ENCODE measurements around the gene GIMAP2.
"Not testable (repeated sequence)": the region's sequence is repeated elsewhere in the genome, so short reads cannot be mapped to it uniquely, and the experiment has no call there.

GIMAP2 gene

DNA sequence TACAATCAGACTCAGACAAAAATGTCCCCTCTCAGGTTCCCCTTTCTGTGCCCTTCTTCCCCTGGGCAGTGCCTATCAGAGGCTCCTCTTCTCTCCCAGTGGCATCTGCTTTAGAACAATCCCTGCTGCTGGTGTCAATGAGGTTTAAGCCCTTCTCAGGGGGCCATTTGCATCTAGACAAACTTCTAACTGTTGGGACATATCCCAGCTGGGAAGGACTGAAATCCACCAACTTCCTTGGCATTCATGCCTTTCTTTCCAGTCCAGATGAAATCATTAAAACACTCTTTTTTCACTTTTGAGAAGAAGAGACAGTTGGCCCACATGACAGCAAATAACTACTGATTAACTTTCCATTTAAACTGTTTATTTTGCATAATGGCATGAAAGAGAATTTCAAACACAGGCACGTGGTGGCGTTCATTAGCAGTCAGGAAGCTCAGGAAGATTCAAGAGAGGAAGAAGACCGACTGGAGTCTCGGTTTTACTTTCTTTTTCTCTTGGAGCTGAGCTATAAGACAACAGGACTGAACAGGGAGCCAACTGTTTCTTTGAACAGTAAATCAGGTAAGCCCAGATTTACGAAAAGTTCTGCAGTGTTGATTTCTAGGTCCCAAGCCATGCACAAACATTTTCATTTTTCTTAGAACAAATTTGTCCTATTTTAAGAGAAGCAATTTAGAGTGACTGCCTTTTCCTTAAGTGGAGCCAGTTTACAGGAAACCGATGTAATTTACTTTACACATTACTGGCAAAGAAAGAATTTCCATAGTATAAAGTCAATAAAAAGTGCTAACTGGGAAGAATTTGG lies at the start of gene GIMAP2:
Gene GIMAP2 (plus strand): TSS at position 488 of the 811 bp plus-strand sequence. CDS start 1,354 bp downstream, outside the sequence.
- no peak for DNase-seq (ENCODE audit: low read depth in 3 of 3)

GRCh38 chr7:150641854-150642253 lies 43.7 kb upstream of the GIMAP2 start:
- DNase-seq (ENCODE audit: low read depth in 3 of 3): no peak

DNA sequence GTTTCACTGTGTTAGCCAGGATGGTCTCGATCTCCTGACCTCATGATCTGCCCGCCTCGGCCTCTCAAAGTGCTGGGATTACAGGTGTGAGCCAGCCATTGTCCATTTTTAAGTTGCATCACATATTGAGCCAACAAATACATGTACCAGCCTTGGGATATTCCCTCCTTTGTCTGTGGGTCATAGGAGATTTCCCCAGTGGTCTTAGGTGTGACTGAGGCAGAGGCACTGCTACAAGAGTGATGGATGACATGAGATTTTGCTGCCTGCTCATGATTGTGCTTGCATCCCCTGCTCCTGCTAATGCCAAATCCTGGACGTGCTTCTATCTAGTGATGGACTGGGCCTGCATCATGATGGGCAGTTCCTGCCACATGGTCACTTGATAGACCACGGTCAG lies 42.6 kb upstream of the GIMAP2 start:
- DNase-seq (ENCODE audit: low read depth in 3 of 3): no peak

DNA sequence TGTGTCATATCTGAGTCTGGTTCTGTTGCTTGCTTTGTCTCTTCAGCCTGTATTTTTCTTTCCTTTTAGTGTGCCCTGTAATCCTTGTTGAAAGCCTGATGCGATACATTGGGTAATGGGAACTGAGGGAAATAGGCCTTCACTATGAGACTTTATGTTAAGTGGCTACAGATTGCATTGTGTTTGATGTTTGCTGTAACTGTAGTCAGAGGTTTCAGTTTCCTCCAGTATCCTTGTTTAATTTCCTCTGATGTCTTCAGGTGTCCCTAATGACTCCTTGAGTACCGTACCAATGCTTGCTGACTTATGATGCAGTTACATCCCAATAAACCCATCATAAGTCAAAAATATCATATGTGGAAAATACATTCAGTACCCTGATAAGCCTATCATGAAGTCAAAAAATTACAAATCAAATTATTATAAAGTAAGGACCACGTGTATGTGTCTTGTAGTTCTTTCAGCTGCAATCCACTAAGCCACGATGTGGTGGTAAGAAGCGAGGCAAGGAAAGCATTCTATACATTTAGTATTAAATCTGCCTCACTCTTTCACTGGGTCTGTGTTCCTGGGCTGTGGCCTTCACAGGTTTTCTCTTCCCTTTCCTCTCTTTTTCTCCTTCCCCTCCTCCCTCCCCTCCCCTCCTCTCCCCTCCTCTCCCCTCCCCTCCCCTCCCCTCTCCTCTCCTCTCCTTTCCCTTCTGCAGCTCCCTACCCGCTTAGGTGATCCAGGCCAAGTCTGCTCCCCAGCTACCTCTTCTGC lies 40.1 kb upstream of the GIMAP2 start:
- DNase-seq (ENCODE audit: low read depth in 3 of 3): no peak

DNA sequence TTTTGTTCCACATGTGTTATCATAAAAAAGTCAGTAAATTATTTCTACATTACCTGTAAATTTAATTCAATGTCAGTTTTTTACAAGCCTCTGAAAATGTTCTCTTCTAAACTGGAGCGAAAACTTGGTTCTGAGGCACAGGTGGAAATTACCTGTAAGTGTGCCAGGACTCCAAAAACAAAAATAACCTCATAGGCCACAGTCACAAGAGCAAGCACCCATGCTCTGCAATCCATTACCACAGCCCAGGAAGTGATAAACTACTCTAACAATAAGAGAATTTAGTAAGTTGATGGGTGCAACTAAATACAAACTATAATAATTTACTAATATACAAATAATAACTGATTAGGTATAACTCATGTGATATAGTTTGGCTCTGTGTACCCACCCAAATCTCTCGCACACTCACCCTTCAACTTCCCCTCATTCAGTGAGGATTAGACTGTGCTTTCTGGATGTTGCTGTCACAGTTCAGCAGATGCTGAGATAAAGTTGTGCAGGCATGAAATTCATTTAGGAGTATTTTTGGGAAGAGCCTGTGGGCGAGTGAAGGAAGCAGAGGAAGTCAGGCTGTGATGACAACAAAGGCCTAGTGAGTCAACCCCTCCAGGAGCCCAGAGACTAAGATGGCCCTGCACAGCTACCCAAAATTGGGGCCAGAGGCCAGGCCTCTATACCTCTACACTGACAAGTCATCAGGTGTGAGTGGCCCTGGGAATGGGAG lies 37.0 kb upstream of the GIMAP2 start:
- DNase-seq (ENCODE audit: low read depth in 3 of 3): no peak

- no peak for DNase-seq (ENCODE audit: low read depth in 3 of 3)
These were observed 36.5 kb upstream of the GIMAP2 start for GRCh38 chr7:150649080-150649385.

- DNase-seq (ENCODE audit: low read depth in 3 of 3): no peak
These were observed 30.8 kb upstream of the GIMAP2 start for GRCh38 chr7:150654692-150655091.

DNA sequence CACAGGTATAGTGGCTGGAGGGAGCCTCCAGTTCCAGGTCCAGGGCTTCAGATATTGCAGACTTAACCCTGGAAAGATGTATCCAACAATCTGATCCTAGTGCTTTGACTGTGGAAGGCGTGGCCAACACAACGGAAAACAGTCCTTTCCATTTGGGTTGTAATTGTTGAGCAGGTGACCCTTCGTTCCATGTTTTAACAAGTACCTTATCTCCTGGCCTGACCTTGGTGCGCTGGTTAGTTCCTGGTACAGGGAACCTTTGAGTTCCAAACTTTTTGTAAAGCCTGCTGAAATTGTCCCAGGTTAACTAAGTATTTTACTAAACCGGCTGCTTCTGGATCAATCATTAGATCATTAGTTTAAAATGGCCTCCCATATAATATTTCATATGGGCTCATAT lies 29.5 kb upstream of the GIMAP2 start:
- DNase-seq (ENCODE audit: low read depth in 3 of 3): no peak

GRCh38 chr7:150657526-150657925 lies 28.0 kb upstream of the GIMAP2 start:
- no peak for DNase-seq (ENCODE audit: low read depth in 3 of 3)

DNA sequence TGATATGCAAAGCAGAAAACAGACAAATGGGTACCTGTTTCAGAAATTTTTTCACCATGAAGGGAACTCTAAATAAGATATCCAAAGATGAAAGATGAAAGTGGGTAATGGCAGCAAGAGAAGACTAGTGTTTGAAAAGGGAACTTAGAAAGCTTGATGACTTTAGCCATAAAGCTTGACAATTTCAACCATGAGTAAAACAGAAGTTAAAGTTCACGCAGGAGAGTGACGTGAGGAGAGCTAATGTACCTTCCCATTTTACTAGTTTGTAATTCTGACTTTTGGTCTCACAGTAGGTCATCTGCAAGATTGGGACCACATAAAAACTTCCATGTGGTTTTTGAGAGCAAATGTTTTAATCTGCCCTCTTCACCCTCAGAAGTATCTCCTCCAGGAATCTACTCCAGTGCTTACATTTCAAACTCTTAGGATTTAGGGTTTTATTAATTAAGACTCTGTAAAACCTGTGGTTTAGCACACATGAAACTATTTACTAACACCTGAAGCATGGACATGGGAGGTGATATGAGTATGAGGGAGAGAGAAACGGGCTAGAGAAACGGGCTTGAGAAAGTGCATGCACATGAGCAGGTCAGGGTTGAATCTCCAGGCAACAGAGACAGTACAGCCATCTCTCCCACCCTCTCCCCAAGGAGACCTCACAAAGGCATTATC lies 24.4 kb upstream of the GIMAP2 start:
- no peak for DNase-seq (ENCODE audit: low read depth in 3 of 3)

DNA sequence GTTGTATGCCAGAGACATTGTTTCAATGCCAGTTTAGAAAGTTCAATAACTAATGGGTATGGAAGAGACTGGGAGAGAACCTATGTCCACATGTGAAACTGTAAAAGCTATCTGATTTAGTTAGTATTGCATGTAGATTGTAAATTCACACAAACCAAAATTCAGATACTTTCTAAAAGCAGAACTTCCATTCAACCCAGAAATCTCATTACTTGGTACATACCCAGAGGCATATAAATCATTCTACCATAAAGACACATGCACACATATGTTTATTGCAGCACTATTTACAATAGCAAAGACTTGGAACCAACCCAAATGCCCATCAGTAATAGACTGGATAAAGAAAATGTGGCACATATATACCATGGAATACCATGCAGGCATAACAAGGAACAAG lies 22.7 kb upstream of the GIMAP2 start:
- not testable (repeated sequence) for DNase-seq (ENCODE audit: low read depth in 3 of 3)

- DNase-seq (ENCODE audit: low read depth in 3 of 3): no peak
These were observed 21.6 kb upstream of the GIMAP2 start for GRCh38 chr7:150663802-150664494.

DNA sequence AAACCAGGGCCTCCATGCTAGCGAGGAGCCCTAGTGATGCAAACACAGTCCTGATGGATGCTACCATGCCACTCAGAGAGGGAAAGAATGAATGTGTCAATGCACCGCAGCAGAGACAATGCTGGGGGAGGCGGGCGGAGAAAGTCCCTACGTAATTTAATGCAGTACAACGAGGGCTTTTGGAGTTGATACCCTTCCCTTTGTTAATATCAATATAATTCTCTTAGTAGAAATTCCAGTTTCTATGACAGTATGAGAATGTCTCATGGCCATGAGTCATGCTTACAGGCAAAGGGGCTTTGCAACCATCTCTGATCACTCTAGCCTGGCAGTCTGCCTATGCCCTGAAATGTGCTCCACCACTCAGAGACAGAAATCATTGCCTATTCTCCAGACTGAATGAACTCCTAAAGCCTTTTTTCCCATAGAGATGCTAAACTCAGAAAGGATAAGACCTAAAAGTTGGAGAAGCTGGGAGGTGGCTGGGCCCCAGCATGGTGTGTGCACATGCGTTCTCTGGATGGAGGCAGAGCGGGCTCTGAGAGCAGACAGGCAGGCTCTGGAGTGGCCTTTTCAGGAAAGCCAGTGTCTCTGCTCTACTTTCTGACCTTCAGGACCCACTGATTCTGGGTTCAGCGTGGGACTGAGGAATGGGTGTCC lies 20.3 kb upstream of the GIMAP2 start:
- DNase-seq (ENCODE audit: low read depth in 3 of 3): peak in 2 of 3 donors; percentile 26 to 40

DNA sequence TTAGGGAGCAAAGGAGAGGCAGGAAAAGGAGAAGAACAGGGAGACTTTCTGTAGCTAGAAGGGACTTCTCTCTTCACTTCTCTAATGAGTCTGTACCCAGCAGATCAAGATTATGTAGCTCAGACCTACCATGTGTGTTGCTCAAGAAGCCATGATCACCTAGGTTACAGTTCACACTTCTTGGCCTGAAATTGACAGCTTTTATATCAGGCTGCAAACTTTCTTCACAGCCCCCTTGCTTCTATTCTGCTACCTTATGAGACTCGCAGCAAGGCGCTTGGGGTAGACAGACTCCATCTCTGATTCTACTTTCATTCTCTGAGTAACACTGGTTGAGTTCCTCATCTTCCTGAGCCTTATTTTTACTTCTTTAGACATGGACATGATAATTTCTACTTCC lies 19.6 kb upstream of the GIMAP2 start:
- DNase-seq (ENCODE audit: low read depth in 3 of 3): no peak

- DNase-seq (ENCODE audit: low read depth in 3 of 3): no peak
These were observed 19.1 kb upstream of the GIMAP2 start for GRCh38 chr7:150666412-150666811.

GRCh38 chr7:150668472-150668911 lies 17.0 kb upstream of the GIMAP2 start:
- DNase-seq (ENCODE audit: low read depth in 3 of 3): peak; percentile 20 to 47 (median 41)

DNA sequence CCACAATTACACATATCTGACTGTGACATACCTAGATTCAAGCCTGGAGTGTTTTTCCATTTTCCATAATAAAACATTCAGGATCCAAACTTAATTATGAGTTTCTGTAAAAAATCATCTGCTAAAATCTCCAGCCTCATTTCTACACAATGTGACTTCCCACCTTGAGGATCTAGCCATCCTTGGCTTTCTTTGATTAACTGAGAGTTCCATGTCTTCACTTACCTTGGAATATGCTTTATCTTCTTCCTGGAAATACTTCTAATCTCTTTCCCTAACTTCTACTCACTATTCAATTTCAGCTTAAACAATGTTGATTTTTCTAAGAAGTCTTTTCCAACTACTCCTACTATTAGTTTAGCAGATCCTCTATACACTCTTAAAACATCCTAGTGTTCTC lies 16.5 kb upstream of the GIMAP2 start:
- DNase-seq (ENCODE audit: low read depth in 3 of 3): no peak

DNA sequence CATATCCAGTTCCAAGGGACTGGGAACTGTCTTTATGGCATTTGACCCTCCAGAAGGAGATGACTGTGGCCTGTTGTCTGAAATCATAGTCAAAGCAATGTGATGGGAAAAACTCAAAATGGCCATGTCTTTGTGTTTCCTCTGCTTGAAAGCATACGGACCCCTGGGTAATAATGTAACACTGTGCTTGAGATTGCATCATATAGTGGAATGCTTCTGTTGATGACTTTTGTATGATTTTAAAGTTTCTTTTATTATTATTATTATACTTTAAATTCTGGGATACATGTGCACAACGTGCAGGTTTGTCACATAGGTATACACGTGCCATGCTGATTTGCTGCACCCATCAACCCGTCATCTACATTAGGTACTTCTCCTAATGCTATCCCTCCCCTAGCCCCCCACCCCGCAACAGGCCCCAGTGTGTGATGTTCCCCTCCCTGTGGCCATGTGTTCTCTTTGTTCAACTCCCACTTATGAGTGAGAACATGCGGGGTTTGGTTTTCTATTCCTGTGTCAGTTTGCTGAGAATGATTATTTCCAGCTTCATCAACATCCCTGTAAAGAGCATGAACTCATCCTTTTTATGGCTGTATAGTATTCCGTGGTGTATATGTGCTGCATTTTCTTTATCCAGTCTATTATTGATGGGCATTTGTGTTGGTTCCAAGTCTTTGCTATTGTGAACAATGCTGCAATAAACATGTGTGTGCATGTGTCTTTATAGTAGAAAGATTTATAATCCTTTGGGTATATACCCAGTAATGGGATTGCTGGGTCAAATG lies 13.5 kb upstream of the GIMAP2 start:
- DNase-seq (ENCODE audit: low read depth in 3 of 3): not testable (repeated sequence)

DNA sequence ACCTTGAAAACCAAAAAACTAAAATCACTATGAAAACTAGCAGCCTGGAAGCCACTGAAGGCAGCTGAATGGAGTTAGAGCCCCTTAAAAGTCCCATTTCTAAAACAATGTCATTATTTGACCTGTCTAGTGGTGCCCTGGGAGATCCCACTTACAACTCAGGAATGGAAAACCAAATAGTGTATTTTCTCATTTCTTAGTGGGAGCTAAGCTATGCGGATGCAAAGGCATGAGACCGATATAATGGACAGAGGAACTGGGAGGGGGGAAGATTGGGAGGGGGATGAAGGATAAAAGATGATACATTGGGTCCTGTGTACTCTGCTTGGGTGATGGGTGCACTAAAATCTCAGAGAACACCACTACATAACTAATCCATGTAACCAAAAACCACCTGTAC lies 9.8 kb upstream of the GIMAP2 start:
- no peak for DNase-seq (ENCODE audit: low read depth in 3 of 3)

GRCh38 chr7:150676276-150676675 lies 9.2 kb upstream of the GIMAP2 start:
- not testable (repeated sequence) for DNase-seq (ENCODE audit: low read depth in 3 of 3)
